GM11168 (cell line): Measurements from ENCODE around the gene PMM1.
"Not testable (repeated sequence)": the region's sequence is repeated elsewhere in the genome, so short reads cannot be mapped to it uniquely, and the experiment has no call there.

Source experiments
- in situ Hi-C: fragments of 300-500 bp; cut with MboI; formaldehyde crosslinking; loops from one replicate; pipeline ENCODE4 v1.12.0; 2022; ENCODE audit warnings: low sequenced_read_pairs; ENCODE audit not compliant: unreplicated experiment

The PMM1 gene

DNA sequence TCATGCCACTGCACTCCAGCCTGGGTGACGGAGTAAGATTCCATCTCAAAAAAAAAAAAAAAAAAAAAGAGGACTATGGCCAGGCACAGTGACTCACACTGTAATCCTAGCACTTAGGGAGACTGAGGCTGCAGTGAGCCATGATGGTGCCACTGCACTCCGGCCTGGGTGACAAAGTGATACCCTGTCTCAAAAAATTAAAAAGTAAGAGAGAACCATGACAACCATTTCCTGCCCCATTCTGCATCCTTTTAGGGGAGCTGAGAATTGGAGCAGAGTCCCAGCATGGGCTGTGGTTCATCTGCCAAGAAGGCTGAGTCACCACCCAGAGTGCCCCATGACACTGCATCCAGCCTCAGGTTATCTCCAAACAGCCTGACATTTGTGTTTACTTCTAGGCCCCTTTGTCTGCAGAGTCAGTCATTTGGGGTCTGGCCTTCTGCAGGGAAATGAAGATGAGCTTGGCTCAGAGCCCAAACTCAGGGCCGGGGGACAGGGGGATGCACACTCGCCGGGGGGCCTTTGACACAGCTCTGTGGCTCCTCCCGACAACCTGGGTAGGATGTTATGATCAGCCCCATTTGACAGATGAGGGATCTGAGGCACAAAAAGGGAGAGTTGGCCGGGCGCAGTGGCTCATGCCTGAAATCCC is 24.1 kb downstream of the PMM1 start:
- in situ Hi-C loops, result no loop called here

DNA sequence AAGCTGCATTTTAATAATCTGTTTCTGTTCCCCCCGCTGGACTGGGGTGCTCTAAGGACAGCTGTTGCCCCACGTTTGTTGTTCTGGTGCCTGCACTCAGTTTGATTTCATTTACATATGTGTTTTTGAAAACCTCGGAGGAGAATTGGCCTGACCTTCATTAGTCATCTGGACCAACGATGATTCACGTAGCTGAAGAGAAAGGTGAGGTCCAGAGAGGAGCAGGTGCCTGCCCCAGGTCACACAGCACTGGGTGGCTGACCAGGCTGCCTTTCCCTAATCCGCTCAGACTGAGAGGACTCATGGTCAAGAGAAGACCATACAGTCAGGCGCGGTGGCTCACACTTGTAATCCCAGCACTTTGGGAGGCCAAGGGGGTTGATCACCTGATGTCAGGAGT is 25.1 kb downstream of the PMM1 start:
- in situ Hi-C loops, result no loop called here

DNA sequence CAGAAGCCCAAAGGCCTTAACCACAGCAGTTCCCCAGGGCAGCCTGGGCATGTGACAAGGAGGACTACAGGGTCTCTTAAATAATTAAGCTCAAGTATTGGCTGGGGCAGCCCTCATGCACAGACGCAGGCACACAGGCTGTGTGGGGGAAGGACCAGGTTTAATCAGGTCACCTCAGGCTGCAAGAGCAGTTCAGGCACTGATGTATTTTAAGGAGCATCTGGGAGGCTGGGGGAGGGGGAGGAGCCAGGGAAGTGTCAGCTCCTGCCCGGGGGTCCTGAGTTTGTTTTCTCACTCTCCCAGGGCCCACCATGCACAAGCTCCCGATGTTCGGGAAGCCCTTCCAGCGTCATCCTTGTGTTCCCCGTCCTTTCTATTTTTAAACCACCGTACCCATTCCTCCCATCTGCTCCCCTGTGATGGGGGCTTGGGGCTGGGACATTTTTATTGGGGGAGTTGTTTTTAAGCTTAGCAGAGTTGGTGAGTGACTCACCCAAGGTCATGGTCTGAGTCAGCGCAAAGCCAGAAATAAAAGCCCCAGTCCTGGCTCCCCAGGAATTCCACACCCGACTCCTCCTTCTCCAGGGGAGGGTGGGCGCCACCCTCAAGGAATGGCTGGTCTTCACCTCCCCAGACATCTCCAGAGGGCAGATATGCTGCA is 26.5 kb downstream of the PMM1 start:
- in situ Hi-C loops, result no loop called here

DNA sequence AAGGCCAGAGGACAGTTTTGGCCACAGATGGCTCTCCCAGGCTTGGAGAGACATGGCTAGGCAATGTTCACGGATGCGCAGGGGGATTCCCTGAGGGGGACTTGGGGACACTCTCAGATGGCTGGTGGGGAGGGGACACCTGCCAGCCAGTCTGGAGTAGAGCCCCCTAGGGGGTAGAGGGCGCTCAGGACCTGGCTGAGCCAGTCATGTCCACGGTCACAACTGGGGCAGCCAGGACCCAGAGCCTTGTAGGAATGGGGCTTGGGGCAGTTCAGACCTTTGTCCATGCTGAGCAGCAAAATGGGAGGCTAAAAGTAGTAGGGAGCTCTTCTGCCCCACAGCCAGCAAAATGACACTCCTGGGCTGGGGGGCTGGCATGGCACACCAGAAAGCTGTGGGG is 27.2 kb downstream of the PMM1 start:
- in situ Hi-C loops, result no loop called here

DNA sequence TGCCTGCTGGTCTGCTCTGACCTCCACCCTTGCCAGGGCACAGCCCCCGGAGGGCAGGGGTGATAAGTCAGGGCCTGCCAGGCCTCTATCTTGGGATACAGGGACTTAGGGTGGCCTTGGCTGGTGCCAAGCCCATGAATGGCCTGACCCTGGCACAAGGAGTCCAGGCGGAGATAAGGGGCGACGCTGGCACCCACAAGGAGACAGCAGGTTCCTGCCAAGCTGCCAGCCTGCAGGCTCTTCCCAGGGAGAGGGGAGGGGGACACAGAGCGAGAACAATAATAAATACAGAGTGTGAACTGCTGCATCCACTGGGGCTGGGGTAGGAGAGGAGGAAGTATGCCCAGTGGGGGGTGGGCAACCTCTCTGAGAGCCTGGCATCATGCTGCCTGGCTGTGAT is 27.9 kb downstream of the PMM1 start:
- in situ Hi-C loops, result no loop called here

DNA sequence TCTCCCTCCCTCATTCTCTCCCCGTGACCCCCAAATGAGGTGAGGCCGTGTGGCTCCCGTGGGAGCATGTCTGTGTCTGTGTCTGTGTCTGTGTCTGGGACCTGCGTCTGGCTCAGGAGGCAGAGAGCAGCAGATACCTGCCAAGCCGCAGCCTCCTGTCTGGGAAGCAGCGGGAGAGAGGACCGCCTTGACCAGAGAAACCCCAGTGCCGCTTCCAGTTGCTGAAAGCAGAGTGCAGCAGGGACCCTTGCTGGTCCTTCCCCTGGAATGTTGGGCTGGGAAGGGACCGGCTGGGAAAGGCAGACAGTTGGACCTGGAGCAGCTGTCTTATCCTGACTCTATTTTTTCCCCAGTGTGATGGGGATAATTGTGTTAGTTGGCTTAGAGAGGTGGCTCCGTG is 28.3 kb downstream of the PMM1 start:
- in situ Hi-C loops, result no loop called here

DNA sequence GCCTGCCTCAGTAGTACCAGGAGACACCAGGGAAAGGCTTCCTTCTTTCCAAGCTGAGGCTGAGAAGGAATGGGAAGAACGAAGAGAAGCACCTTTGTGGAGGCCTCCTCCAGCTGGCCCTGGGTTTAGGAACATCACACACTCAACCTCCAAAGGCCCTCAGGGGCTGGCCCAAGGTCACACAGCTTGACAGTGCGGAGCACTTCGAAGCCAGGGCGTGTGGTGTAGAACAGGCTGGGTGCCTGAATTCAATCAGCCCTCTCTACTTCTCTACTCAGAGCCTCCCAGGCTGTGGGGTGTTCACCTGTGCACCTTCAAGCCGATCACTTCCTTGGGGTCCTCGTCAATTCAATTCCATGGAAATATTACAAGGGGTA is 29.6 kb downstream of the PMM1 start:
- in situ Hi-C loops, result no loop called here

DNA sequence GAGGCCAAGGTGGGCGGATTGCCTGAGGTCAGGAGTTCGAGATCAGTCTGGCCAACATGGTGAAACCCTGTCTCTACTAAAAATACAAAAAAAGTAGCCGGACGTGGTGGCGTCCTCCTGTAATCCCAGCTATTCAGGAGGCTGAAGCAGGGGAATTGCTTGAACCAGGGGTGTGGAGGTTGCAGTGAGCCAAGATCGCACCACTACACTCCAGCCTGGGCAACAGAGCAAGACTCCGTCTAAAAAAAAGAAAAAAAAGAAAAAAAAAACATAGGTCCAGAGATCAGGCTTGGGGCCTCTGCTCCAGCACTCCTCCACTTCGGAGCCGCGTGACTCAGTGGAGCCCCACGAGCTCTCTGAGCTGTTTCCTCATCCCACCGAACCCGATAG is 31.4 kb downstream of the PMM1 start:
- in situ Hi-C loops, result not testable (repeated sequence)

DNA sequence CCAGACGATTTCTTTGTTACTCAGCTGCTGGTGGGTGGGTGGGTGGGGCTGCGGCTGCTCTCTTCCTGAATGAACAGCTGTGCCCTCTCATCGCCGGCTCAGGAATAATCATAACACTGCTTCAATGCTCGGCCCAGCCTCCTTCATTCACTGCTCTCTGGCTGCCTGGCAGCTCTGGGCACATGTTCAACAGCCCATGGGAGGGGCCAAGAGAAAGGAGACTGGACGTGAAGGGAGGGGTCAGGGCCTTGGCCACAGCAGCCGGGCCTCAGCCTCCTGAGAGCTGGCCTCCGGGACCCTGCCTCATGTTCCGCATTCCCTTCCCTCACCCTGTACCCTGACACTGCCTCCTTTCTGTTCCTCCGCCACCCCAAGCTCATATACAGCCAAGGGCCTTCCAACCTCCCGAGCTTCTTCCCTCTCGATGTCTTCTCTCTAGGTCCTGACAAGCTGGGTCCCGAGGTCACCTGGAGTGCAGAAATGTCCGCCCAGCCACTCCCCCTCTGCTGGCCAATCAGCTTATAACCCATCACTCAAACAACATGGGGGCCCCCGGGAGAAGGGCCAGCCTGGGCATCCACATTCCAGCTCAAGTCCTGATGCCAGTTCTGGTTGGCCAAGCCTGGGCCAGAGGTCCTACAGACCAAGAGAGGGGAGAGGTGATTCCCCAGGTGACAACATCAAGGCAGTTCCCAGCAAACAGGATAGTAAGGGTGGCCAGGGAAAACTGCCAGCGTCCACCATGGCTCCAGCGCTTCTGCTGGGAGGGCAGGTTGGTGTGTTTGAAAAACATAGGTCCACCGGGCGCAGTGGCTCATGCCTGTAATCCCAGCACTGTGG is 32.0 kb downstream of the PMM1 start:
- in situ Hi-C loops, result no loop called here

DNA sequence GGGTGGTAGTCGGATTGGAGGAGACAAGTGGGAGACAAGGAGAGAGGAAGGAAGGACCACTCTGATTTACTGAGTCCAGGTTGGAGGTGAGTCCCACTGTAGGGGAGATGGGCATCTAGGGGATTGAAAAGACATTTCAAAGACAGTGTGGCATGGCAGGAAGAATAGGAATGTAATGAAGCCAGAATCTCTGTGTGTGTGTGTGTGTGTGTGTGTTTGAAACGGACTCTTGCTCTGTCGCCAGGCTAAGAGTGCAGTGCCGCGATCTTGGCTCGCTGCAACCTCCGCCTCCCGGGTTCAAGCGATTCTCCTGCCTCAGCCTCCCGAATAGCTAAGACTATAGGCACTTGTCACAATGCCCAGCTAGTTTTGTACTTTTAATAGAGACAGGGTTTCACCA is 33.1 kb downstream of the PMM1 start:
- in situ Hi-C loops, result no loop called here

DNA sequence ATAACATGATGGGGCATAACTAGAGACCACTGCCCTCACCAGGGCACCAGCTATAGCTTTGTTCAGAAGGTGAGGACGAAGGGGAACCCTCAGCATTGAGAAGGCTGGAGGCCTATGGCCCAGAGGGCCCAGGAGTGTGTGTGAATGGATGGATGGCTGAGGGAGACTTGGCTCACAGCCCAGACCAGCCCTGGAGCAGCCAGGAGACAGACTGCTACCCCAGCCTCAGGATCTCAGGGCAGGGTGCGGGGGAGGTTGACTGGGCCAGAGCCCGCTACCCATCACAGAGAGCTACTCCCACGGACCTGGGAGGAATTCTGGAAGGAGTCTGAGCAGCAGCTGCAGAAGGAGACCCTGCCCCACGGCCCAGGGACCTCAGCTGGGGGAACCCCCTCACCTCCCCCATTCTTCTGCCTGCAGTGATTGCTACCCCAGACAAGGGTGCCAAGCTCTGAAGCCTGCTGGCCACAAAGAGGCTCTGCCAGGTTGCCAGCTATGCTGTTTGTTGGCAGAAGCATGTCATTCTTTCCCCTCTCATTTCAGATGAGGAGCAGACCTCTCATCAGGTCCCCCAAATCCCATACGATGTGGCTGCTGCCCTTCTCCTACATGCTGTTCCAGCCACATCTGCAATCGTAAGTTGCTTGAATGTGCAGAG is 34.2 kb downstream of the PMM1 start:
- in situ Hi-C loops, result no loop called here

DNA sequence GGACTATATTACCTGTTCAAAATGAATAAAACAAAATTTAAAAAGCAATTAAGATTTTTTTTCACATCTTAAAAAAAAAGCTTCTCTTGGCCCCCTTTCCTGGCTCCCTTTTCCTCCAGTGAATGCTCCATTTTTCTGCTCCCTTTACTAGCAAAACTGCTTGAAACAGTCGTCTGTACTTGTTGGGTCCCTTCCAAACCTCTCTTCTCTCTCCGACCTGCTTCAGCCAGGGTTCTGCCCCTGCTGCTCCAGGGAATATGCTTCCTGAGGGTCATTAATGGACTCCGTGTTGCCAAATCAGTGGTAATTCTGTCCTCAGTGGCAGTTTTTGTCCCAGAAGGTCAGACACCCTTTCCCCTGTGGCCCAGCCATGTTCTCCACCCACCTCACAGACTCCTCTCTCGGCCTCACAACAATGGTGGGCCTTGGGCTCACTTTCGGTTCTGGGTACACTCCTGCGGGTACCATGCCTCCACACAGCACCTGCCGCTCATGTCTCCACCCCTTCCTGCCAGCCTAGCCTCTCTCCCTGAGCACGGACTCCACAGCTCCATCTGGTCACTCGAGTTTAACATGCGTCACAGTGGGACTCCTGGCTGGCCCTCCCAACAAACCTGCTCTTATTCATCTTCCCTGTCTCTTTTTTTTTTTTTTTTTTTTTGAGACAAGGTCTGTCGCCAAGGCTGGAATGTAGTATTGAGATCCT is 37.6 kb downstream of the PMM1 start:
- in situ Hi-C loops, result no loop called here

DNA sequence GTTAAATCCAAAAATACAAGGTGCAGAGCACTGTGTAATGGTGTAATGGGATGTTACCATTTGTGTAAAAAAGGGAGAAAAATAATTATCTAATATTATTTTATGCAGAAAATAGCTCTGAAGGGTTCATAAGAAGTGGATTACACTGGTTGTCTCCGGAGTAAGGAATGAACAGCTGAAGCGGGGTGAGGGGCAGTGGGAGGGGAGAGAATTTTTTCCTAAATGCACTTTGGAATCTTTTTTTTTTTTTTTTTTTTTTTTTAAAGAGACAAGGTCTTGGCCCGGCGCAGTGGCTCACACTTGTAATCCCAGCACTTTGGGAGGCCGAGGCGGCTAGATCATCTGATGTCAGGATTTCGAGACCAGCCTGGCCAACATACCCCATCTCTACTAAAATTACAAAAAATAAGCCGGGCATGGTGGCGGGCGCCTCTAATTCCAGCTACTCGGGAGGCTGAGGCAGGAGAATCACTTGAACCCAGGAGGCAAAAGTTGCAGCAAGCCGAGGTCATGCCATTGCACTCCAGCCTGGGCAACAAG is 38.6 kb downstream of the PMM1 start:
- in situ Hi-C loops, result no loop called here

DNA sequence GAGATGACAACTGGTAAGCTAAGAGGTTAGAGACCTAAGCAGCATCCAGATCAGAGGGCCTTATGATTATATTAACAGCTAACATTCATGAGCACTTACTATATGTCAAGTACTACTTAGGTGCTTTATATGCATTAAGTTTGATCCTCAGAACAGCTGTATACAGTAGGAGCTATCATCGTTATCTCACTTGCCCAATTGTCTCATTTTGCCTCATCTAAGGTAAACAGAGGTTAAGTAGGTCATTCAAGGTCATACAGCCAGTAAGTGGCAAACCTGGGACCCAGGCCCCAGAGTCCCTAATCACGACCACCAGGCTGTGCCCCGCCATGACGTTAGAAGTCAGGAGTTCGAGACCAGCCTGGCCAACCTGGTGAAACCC is 40.8 kb downstream of the PMM1 start:
- in situ Hi-C loops, result no loop called here

DNA sequence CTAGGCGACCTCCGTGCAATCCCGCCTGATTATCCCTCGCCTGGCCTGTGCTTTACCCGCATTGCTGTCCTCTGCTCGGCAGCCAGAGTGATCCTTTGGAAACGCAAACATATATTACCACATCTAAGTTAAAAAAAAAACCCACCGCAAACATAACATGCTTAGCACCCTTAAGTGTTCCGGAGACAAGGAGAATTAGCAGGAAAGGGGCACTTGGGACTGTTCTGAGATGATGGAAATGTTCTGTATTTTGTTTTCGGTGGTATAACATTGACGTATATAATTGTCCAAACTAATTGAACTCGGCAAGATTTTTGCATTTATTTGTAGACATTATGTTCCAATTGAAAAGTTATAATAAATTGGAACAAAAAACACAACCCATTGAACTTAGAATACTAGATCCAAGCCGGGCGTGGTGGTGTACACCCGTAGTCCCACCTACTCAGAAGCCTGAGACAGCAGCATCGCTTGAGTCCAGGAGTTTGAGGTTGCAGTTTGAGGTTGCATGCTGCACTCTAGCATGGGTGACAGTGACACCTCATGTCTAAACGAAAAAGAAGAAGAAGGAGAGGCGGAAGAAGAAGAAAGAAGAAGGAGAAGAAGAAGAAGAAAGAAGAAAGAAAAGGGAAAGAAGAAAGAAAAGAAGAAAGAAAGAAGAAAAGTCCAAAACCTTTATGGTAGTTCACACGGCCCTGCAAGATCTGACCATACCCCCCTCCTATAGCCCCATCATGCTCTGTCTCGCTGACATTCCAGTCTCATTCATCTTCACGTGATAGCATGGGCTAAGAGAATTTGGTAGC is 44.8 kb downstream of the PMM1 start:
- in situ Hi-C loops, result no loop called here

DNA sequence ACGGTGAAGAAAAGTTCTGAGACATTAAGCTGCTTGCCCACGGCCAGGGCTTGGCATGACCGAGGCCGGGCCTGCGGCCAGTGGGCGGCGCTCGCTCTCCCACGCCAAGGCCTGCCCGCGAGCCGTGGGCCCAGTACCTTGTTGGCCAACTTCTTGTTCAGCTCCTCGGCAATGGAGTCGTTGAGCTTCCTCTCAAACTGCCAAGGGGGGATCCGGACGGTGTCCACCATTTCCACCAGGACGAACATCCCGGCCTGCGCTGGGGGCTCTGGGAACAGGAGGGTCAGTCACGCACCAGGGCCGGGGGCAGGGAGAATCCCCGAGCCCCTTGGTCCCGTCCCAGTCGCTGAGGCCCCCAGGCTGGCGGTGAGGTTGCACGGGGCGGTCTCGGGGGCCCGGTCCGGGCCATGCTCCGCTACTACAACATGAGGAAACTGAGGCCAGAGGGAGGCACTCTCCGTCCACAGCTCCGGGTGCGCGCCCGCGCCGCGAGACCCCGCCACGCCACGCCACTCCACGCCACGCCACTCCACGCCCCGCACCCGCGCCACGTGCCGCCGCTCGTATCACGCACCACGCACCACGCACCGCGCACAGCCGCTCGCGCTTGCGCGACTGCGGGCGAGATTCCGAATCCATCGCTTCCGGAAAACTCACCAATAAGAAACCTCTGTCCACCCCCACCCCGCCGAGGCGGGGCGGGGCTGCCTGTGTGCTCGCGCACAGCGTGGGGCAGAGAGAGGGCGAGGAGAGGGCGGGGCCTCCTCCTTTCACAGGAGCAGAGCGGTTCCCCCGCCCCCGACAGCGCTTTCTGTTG is 45.6 kb downstream of the PMM1 start, which contains the start of gene POLR3H:
POLR3H (minus strand) TSS at position 617 of the 817 bp plus-strand sequence; CDS start at position 248, 369 bp downstream.
- in situ Hi-C loops, result no loop called here

DNA sequence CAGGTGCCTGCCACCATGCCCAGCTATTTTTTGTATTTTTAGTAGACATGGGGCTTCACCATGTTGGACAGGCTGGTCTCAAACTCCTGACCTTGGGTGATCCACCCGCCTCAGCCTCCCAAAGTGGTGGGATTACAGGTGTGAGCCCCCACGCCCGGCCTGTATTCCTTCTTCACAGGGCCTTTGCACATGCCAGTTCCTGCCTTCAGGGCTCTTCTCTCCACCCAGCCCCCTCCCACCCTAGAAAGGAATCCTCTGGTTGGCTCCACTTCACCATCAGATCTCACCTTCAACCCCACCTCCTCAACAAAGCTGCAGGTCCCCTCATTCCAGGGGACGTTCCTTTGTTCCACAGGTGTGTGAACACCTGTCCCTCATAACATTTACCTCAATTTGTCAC is 47.4 kb downstream of the PMM1 start:
- in situ Hi-C loops, result no loop called here

DNA sequence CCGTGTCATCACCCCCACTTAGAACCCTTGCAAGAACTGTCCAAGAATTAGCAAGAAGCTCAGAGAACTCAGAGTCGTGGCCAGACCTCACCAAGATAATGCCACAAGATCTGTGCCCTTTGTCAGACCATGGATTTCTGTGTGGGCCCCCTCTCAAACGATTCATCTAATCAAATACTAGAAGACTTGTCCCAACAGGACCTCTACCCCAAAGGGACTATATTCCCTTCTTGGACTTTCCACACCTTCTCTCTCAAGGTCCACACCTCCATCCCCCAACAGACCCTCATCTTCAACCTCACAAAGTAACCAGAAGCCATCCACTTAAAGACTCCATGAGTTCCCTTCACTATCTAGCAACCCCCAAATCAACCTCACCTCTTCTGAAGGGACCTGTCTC is 48.2 kb downstream of the PMM1 start:
- in situ Hi-C loops, result no loop called here
